Measurements from ENCODE around the gene HLCS.

GRCh38 chr21:36966821-36967768 lies 626 bp upstream of the HLCS start:
- TF ChIP-seq CTCF (IDR thresholded peaks at IDR 0.05) (no peak), EZH2 (IDR thresholded peaks at IDR 0.05) (no peak)
